GM23248 (cell line): Measurements from ENCODE around the gene SEMA3F.

ENCODE experiments used
- EZH2 ChIP-seq: fragments of 200-600 bp; sonication (generic); IDR thresholded peaks from 2 replicates; pipeline ENCODE4 v1.6.1; 2018; ENCODE audit warnings: antibody characterized with exemption, mild to moderate bottlenecking; ENCODE audit not compliant: insufficient read depth, poor library complexity, severe bottlenecking
- EZH2phosphoT487 ChIP-seq: fragments of 200-600 bp; sonication (generic); IDR thresholded peaks from 2 replicates; pipeline ENCODE4 v1.6.1; 2018; ENCODE audit warnings: antibody characterized with exemption, moderate library complexity, mild to moderate bottlenecking, low read depth; ENCODE audit not compliant: insufficient read depth

DNA sequence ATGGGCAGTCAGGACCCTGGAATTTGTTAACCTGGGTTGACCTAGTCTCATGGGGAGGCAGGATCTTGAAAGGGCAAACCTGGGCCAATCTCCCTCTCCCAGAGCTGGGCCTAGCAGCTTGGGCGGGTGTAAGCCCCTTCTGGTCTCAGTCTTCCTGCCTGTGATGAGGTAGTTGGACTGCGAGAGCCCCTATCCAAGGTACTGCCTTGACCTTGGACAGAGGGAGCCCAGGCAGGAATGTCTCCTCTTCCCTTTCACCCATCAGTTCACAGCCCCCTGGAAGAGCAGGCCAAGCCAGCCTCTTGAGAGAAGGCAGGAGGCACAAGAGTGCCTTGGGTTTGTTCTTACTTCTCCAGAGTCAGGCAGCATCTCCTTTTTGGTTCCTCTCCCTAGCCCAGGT is 24.7 kb upstream of the SEMA3F start:
- no peak for TF ChIP-seq EZH2
- TF ChIP-seq EZH2phosphoT487, result no peak
